IMR-90 (cell line): ENCODE measurements around the gene GLIPR1L2. TPM values are rescaled to one million over a fixed set of nuclear protein-coding genes. Genes with fewer than 3 reads are reported as not detected.

Source experiments
- ATAC-seq: fragments of 200-7000 bp; cut with Tn5 transposase; 2 replicates; pipeline ENCODE4 v1.9.1; 2020; ENCODE audit warnings: low read depth, mild to moderate bottlenecking, moderate library complexity
- BruUV-seq: library from RNA; stranded (reverse); fragments of 400-500 nt; replicated peaks from 2 replicates; lab custom pipeline; 2021; lab: Mats Ljungman, UMichigan
- CTCF ChIA-PET: fragments of 300-600 bp; formaldehyde crosslinking; extraction: SDS; loops from one replicate; lab custom pipeline; 2021; ENCODE audit warnings: antibody characterized with exemption; lab: Yijun Ruan, JAX
- POLR2A ChIA-PET: fragments of 300-600 bp; sonication (Branson Sonifier 250); formaldehyde crosslinking; loops from one replicate; lab custom pipeline; 2022; ENCODE audit warnings: antibody characterized with exemption; ENCODE audit not compliant: unreplicated experiment; lab: Charles Lee
- DNase-seq: peaks from one replicate; pipeline ENCODE4 v3.0.0; 2013
- H2AFZ ChIP-seq: replicated peaks from 2 replicates; pipeline ENCODE3; 2013; ENCODE audit warnings: low read length, mild to moderate bottlenecking; ENCODE audit not compliant: poor library complexity
- H2AK5ac ChIP-seq: 2 replicates; pipeline ENCODE4 v1.6.1; 2013; ENCODE audit warnings: low read depth, low read length, inconsistent platforms
- H2AK9ac ChIP-seq: replicated peaks from 2 replicates; pipeline ENCODE3; 2013; ENCODE audit warnings: mild to moderate bottlenecking, low read depth, low read length, moderate library complexity; ENCODE audit not compliant: poor library complexity
- H2BK120ac ChIP-seq: 2 replicates; pipeline ENCODE4 v1.6.1; 2013; ENCODE audit warnings: low read depth, low read length, inconsistent platforms
- H2BK15ac ChIP-seq: 3 replicates; pipeline ENCODE4 v1.6.1; 2013; ENCODE audit warnings: low read depth, low read length, inconsistent platforms
- H2BK20ac ChIP-seq: 2 replicates; pipeline ENCODE4 v1.6.1; 2013; ENCODE audit warnings: low read depth, mild to moderate bottlenecking, inconsistent platforms, low read length, moderate library complexity
- H2BK5ac ChIP-seq: 2 replicates; pipeline ENCODE4 v1.6.1; 2013; ENCODE audit warnings: mild to moderate bottlenecking, low read depth, low read length, inconsistent platforms; ENCODE audit not compliant: poor library complexity, severe bottlenecking
- H3K14ac ChIP-seq: replicated peaks from 2 replicates; pipeline ENCODE4 v1.6.1; 2013; ENCODE audit warnings: low read depth, low read length, inconsistent platforms
- H3K18ac ChIP-seq: 2 replicates; pipeline ENCODE4 v1.6.1; 2013; ENCODE audit warnings: low read depth, low read length, control low read depth
- H3K23ac ChIP-seq: 2 replicates; pipeline ENCODE4 v1.6.1; 2013; ENCODE audit warnings: low read depth, low read length, inconsistent platforms
- H3K27ac ChIP-seq: 2 replicates; pipeline ENCODE4 v1.5.1; 2013; ENCODE audit warnings: mild to moderate bottlenecking, control low read depth, low read length; ENCODE audit not compliant: insufficient read depth
- H3K27me3 ChIP-seq: 2 replicates; pipeline ENCODE4 v1.6.1; 2013; ENCODE audit warnings: low read length; ENCODE audit not compliant: control insufficient read depth, insufficient read depth
- H3K36me3 ChIP-seq: 2 replicates; pipeline ENCODE4 v1.6.1; 2013; ENCODE audit warnings: low read length, mixed read lengths; ENCODE audit not compliant: control insufficient read depth, insufficient read depth
- H3K4ac ChIP-seq: 2 replicates; pipeline ENCODE4 v1.6.1; 2013; ENCODE audit warnings: low read depth, low read length, inconsistent platforms
- H3K4me1 ChIP-seq: 2 replicates; pipeline ENCODE4 v1.6.1; 2013; ENCODE audit warnings: low read length, mixed read lengths; ENCODE audit not compliant: control insufficient read depth, insufficient read depth
- H3K4me2 ChIP-seq: 2 replicates; pipeline ENCODE4 v1.6.1; 2013; ENCODE audit warnings: low read depth, mild to moderate bottlenecking, control low read depth, low read length, moderate library complexity
- H3K4me3 ChIP-seq: 2 replicates; pipeline ENCODE4 v1.5.1; 2013; ENCODE audit warnings: low read depth, mild to moderate bottlenecking, control low read depth, low read length, moderate library complexity; ENCODE audit not compliant: insufficient read depth
- H3K56ac ChIP-seq: 2 replicates; pipeline ENCODE4 v1.6.1; 2013; ENCODE audit warnings: low read length, inconsistent platforms; ENCODE audit not compliant: insufficient read depth; ENCODE audit errors: extremely low read depth
- H3K79me1 ChIP-seq, 2 experiments: 2 replicates each; pipeline ENCODE4 v1.6.1; 2013; ENCODE audit warnings: low read length in 2 of 2, inconsistent platforms in 1 of 2, low read depth in 1 of 2
- H3K9ac ChIP-seq: 2 replicates; pipeline ENCODE4 v1.6.1; 2013; ENCODE audit warnings: low read depth, low read length, control low read depth
- H3K9me1 ChIP-seq: 2 replicates; pipeline ENCODE4 v1.6.1; 2013; ENCODE audit warnings: low read length, inconsistent platforms; ENCODE audit not compliant: insufficient read depth
- H3K9me3 ChIP-seq: 2 replicates; pipeline ENCODE4 v1.6.1; 2013; ENCODE audit warnings: low read length; ENCODE audit not compliant: control insufficient read depth, insufficient read depth
- H4K20me1 ChIP-seq: 2 replicates; pipeline ENCODE4 v1.6.1; 2013; ENCODE audit warnings: low read length, inconsistent platforms; ENCODE audit not compliant: insufficient read depth
- H4K5ac ChIP-seq: 2 replicates; pipeline ENCODE4 v1.6.1; 2013; ENCODE audit warnings: mild to moderate bottlenecking, low read depth, low read length, control low read depth
- H4K8ac ChIP-seq, 2 experiments: 2 replicates each; pipeline ENCODE4 v1.6.1; 2013; ENCODE audit warnings: low read depth in 2 of 2, low read length in 2 of 2, control low read depth in 1 of 2, inconsistent platforms in 1 of 2
- H4K91ac ChIP-seq: 2 replicates; pipeline ENCODE4 v1.6.1; 2013; ENCODE audit warnings: low read depth, low read length, inconsistent platforms; ENCODE audit not compliant: insufficient read depth
- CTCF ChIP-seq: conservative IDR thresholded peaks from 2 replicates; pipeline ENCODE4 v1.5.1; 2012; ENCODE audit warnings: mild to moderate bottlenecking, low read depth, low read length, improper control_type of control experiment
- RAD21 ChIP-seq: IDR thresholded peaks from 2 replicates; pipeline ENCODE4 v1.6.1; 2012; ENCODE audit warnings: low read length, improper control_type of control experiment
- RCOR1 ChIP-seq: IDR thresholded peaks from 2 replicates; pipeline ENCODE4 v1.6.1; 2012; ENCODE audit warnings: mild to moderate bottlenecking, low read length, improper control_type of control experiment; ENCODE audit not compliant: insufficient replicate concordance
- SMC3 ChIP-seq: fragments of 150-350 bp; IDR thresholded peaks from 2 replicates; pipeline ENCODE4 v1.6.1; 2016; ENCODE audit warnings: low read depth, mild to moderate bottlenecking, antibody characterized with exemption, low read length, moderate library complexity
- WGBS, 2 experiments: methylation state at CpG; one replicate each; pipeline versions ENCODE4 v1.1.5 to v1.1.7; 2013; ENCODE audit warnings: missing lambda C conversion rate in 2 of 2; ENCODE audit not compliant: insufficient read length in 1 of 2; ENCODE audit errors: extremely low coverage in 2 of 2; 5-methylcytosine and 5-hydroxymethylcytosine counted together
- dilution Hi-C: fragments of 300-500 bp; cut with HindIII; formaldehyde crosslinking; loops from one replicate; pipeline ENCODE4 v1.14.3; 2018; ENCODE audit warnings: low sequenced_read_pairs; ENCODE audit not compliant: unreplicated experiment
- in situ Hi-C: fragments of 300-500 bp; cut with MboI; formaldehyde crosslinking; loops from 3 replicates; pipeline ENCODE4 v1.14.3; 2019; ENCODE audit warnings: low sequenced_read_pairs, inconsistent platforms, mixed read lengths
- intact Hi-C: fragments of 100-400 bp; cut with micrococcal nuclease; formaldehyde crosslinking; loops from 2 replicates; pipeline ENCODE4 v1.10.0; 2022
- polyA plus RNA-seq, 3 experiments: library from polyadenylated mRNA; depleted of rRNA; stranded (reverse); fragments of >200 nt; gene quantifications; 2 replicates each; pipeline ENCODE4 v1.2.3, GENCODE V29; 2012; ENCODE audit warnings: low replicate concordance in 1 of 3
- total RNA-seq: library from RNA; depleted of rRNA; stranded (reverse); fragments of >200 nt; gene quantifications from 2 replicates; pipeline ENCODE4 v1.2.3, GENCODE V29; 2012

The GLIPR1L2 gene
- total and polyA plus RNA-seq, 2 of the 4 experiments (the other 2 are of a cell fraction), result 0.07 TPM; not detected in 1

GRCh38 chr12:75437564-75437963 is 46.7 kb downstream of the GLIPR1L2 start:
- Histone ChIP-seq H2AK9ac (peak overlapping the region; percentile 24), H3K9me1 (0 out of 2 replicates have a peak, but pooled peaks cover 3% of the 10 kb centered on the region), H4K5ac (no peak overlapping the region), H2BK20ac (0 out of 2 replicates have a peak overlapping the region, but pooled peaks have one; percentile 14), H3K4me1 (peaks cover 2% of the 10 kb centered on the region), H2BK5ac (no peak overlapping the region), H4K20me1 (no peaks in the 10 kb centered on the region), H3K36me3 (no peaks in the 10 kb centered on the region), H4K8ac (no peak overlapping the region), H3K27me3 (no peaks in the 10 kb centered on the region), H3K4me3 (no peak overlapping the region), H3K9me3 (peaks cover 2% of the 10 kb centered on the region; the same call in 1 of the 2 replicates), H2BK15ac (no peak overlapping the region), H3K14ac (no peak overlapping the region), H3K56ac (no peak overlapping the region), H3K23ac (no peak overlapping the region), H3K79me1 (no peaks in the 10 kb centered on the region), H3K4me2 (no peak overlapping the region), H2BK120ac (no peak overlapping the region), H3K4ac (no peak overlapping the region), H2AFZ (peak overlapping the region; percentile 56), H4K91ac (no peak overlapping the region), H3K27ac (no peak overlapping the region), H3K9ac (no peak overlapping the region), H3K18ac (no peak overlapping the region), H2AK5ac (no peak overlapping the region)
- intact Hi-C loops (no loop called here), in situ Hi-C loops (no loop called here), dilution Hi-C loops (no loop called here)
- WGBS, 2 experiments, result no CpG with 5 or more reads among the region's 2 CpGs
- peak; percentile 34 for DNase-seq
- no TSS peak for BruUV-seq
- ChIA-PET POLR2A (no interaction called here), CTCF (interaction anchor here (1.2 kb wide), 1 partner anchor 43 kb away, joined by 4 read pairs; the partner anchor contains the start of gene GLIPR1)
- ATAC-seq, result peak; percentile 54
- TF ChIP-seq RAD21 (peak; percentile 32; the same call in 1 of the 2 replicates), SMC3 (peak; percentile 14; the same call in 1 of the 2 replicates), RCOR1 (no peak), CTCF (peak; percentile 41)
